Stimulated activated CD4-positive, alpha-beta T cell treated with anti-CD3 and anti-CD28 coated beads, Interleukin-1b, Interleukin-23, amount 100 ng/mL, for 24 hours (primary cell): ENCODE measurements around the gene P2RY2.

Experiments
- DNase-seq, 4 experiments: peaks; one replicate each; pipeline ENCODE4 v3.0.0-alpha.2; 2020; ENCODE audit warnings: low read depth in 4 of 4, low spot score in 1 of 4

Gene P2RY2

GRCh38 chr11:73204711-73205121 lies 13.4 kb upstream of the P2RY2 start:
- no peak for DNase-seq

- no peak for DNase-seq
Measured at GRCh38 chr11:73205661-73206343, 12.3 kb upstream of the P2RY2 start.

GRCh38 chr11:73206801-73207200 lies 11.3 kb upstream of the P2RY2 start:
- DNase-seq: no peak

GRCh38 chr11:73209892-73210291 lies 8.2 kb upstream of the P2RY2 start:
- no peak for DNase-seq

- no peak for DNase-seq
Measured at GRCh38 chr11:73210916-73211667, 7.0 kb upstream of the P2RY2 start.

GRCh38 chr11:73213196-73214143 lies 4.6 kb upstream of the P2RY2 start:
- DNase-seq: no peak

- no peak for DNase-seq
Measured at GRCh38 chr11:73215191-73216134, 2.6 kb upstream of the P2RY2 start.

- no peak for DNase-seq
Measured at GRCh38 chr11:73216465-73216864, 1.6 kb upstream of the P2RY2 start.

- no peak for DNase-seq
Measured at GRCh38 chr11:73217131-73217809, 811 bp upstream of the P2RY2 start.

GRCh38 chr11:73217810-73218105 lies 323 bp upstream of the P2RY2 start:
- DNase-seq: no peak

GRCh38 chr11:73218830-73219215 lies 742 bp downstream of the P2RY2 start:
- DNase-seq: no peak

- DNase-seq: no peak
Measured at GRCh38 chr11:73219396-73220285, 1.6 kb downstream of the P2RY2 start.

GRCh38 chr11:73221451-73221850 lies 3.4 kb downstream of the P2RY2 start:
- no peak for DNase-seq

- no peak for DNase-seq
Measured at GRCh38 chr11:73221996-73222395, 3.9 kb downstream of the P2RY2 start.

- no peak for DNase-seq
Measured at GRCh38 chr11:73223998-73224730, 6.1 kb downstream of the P2RY2 start.

- DNase-seq: no peak
Measured at GRCh38 chr11:73225001-73225686, 7.1 kb downstream of the P2RY2 start.

- no peak for DNase-seq
Measured at GRCh38 chr11:73225851-73226250, 7.8 kb downstream of the P2RY2 start.
